ENCODE measurements around the gene TCF20.

TCF20 gene

GRCh38 chr22:42273855-42274451 is 3.5 kb upstream of the TCF20 start:
- peak; percentile 88 for DNase-seq
- peak overlapping the region; percentile 7 for H3K4me3 ChIP-seq (ENCODE audit: low read depth, low read length)
- peak overlapping the region; percentile 93 for H3K27ac ChIP-seq
- no peak for TF ChIP-seq CTCF (IDR thresholded peaks at IDR 0.05; ENCODE audit: low read depth, low read length)
- H3K36me3 ChIP-seq: peaks cover 30% of the 10 kb centered on the region
- H3K9me3 ChIP-seq (ENCODE audit: severe bottlenecking): no peaks in the 10 kb centered on the region
- H3K27me3 ChIP-seq (ENCODE audit: insufficient read depth, low read depth, severe bottlenecking): no peaks in the 10 kb centered on the region

DNA sequence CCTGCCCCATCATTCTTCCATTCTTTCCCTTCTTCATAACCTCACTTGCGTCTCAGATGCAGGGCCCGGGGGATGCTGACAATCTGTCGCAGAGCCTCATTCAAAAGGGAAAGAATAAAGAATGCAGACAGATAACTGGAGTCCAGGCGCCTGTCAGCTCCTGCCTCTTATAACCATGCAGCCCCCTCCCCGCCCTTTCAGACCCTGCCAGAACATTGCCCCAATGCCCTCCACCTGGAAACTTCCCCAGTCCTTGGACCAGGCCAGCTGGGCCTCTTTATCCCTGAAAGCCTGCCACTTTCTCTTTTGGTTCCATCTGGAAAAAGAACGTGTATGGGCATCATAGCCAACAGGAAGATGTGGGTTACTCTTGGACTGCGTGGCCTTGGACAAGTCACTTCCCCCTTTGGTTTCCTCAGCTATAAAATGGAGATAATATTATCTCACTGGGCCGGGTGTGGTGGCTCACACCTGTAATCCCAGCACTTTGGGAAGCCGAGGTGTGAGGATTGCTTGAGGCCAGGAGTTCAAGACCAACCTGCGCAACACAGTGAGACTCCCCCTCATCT is 2.1 kb upstream of the TCF20 start:
- H3K27ac ChIP-seq: peak overlapping the region; percentile 93
- H3K27me3 ChIP-seq (ENCODE audit: insufficient read depth, low read depth, severe bottlenecking): no peaks in the 10 kb centered on the region
- no peak overlapping the region for H3K4me3 ChIP-seq (ENCODE audit: low read depth, low read length)
- no peak for TF ChIP-seq CTCF (IDR thresholded peaks at IDR 0.05; ENCODE audit: low read depth, low read length)
- peaks cover 33% of the 10 kb centered on the region for H3K36me3 ChIP-seq
- no peak for DNase-seq
- H3K9me3 ChIP-seq (ENCODE audit: severe bottlenecking): no peaks in the 10 kb centered on the region

DNA sequence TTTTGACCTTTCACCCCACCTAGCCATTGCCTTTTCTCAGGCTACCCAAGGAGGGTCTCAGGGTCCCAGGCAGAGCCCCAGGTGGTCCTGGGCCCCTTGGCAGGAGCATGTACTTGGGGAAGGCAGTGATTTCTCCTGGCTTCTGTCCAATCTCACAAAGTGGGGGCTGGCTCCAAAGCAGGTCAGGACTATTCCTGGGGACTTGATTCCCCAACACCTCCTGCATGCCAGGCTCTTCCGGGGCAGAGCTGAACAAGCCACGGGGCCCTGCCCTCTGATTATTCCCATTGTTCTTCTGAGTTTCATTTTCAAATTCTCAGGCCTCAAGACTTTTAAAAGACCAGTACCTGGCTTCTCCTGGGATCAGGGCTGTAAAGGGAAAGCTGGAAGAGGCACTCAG is 1.5 kb upstream of the TCF20 start:
- H3K4me3 ChIP-seq (ENCODE audit: low read depth, low read length): no peak overlapping the region
- no peak for TF ChIP-seq CTCF (IDR thresholded peaks at IDR 0.05; ENCODE audit: low read depth, low read length)
- peaks cover 35% of the 10 kb centered on the region for H3K36me3 ChIP-seq
- H3K27ac ChIP-seq: peak overlapping the region; percentile 93
- H3K27me3 ChIP-seq (ENCODE audit: insufficient read depth, low read depth, severe bottlenecking): no peaks in the 10 kb centered on the region
- no peaks in the 10 kb centered on the region for H3K9me3 ChIP-seq (ENCODE audit: severe bottlenecking)
- DNase-seq: no peak

DNA sequence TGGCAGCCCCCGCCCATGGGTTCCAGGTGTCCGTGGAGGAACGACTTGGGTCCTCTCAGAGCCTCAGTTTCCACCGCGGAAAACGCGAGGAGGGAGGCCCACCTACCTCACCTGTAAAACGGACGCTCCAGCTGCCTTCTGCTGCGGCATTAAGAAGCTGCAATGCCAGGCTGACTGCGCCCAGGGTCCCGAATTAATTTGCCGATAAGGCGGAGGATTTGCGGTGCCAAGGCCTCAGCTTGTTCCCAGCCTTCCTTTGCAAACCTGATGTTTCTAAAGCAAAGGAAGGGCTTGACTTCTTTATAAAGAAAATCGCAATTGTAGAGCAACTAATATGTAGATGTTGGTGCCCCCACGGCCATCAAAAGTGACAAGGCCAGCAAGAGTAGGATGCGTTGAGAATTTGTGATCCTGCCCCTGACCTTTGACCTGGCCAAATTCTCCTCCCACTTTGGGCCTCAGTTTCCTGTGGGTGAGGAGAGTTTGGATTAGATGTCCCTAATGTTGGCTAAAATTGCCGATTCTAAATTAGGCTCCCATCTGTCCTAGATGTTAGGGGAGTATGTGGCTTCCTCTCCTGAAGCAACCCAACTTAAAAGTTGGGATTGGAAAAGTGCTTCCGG is 849 bp upstream of the TCF20 start:
- TF ChIP-seq CTCF (IDR thresholded peaks at IDR 0.05; ENCODE audit: low read depth, low read length): no peak

DNA sequence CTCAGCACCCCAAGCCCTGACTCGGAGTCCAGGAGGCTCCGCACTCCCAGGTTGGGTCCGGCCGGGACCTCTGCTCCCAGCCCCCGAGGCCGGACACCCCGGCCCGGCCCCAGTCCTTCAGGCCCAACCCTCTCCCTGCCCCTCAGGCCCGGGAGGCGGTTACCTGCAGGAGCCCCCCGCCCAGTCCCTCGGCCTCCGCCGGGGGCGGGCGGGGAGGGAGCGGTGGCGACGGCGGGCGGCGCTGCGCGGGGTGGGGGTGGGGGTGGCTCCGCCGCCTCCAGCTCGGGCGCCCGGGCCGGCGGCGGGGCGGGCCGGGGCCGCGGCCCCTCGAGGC is 310 bp downstream of the TCF20 start:
- H3K27ac ChIP-seq: peak overlapping the region; percentile 86
- peaks cover 23% of the 10 kb centered on the region for H3K36me3 ChIP-seq
- no peak for TF ChIP-seq CTCF (IDR thresholded peaks at IDR 0.05; ENCODE audit: low read depth, low read length)
- H3K9me3 ChIP-seq (ENCODE audit: severe bottlenecking): no peaks in the 10 kb centered on the region
- peak overlapping the region; percentile 92 for H3K4me3 ChIP-seq (ENCODE audit: low read depth, low read length)
- H3K27me3 ChIP-seq (ENCODE audit: insufficient read depth, low read depth, severe bottlenecking): no peaks in the 10 kb centered on the region
- DNase-seq: peak; percentile 57

More for the DNA sequence above, 849 bp upstream of the TCF20 start:
- Histone ChIP-seq H3K27me3 (ENCODE audit: insufficient read depth, low read depth, severe bottlenecking) (no peaks in the 10 kb centered on the region), H3K4me3 (ENCODE audit: low read depth, low read length) (no peak overlapping the region), H3K36me3 (peaks cover 35% of the 10 kb centered on the region), H3K9me3 (ENCODE audit: severe bottlenecking) (no peaks in the 10 kb centered on the region), H3K27ac (0 out of 2 replicates have a peak overlapping the region, but pooled peaks have one; percentile 33)
- DNase-seq: no peak

All from WERI-Rb-1 (cell line).